DMS79 (cell line): ENCODE data around the gene TCAIM.

Experiments used
- DNase-seq: peaks from one replicate; lab custom pipeline; 2025; lab: John Stamatoyannopoulos, UW

The TCAIM gene

DNA sequence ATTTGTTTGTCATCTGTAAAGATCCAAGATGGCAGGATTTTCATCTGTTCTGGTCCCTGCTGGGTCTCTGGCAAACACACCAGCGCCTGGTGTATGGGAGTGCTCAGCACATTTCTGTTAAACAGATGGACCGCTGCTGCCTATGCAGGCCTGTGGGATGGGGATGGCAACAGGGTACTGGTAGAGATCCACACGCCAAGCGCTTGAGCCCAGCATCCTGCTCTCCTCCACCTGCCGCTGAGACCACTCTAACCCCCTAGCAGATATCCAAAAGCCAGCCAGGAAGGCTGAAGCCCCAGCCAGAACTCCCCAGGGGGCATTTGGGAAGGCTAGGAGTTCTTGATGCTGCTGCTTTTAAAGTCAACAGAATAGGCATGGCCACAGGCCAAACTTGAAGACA, 107.2 kb downstream of the TCAIM start:
- DNase-seq: no peak

DNA sequence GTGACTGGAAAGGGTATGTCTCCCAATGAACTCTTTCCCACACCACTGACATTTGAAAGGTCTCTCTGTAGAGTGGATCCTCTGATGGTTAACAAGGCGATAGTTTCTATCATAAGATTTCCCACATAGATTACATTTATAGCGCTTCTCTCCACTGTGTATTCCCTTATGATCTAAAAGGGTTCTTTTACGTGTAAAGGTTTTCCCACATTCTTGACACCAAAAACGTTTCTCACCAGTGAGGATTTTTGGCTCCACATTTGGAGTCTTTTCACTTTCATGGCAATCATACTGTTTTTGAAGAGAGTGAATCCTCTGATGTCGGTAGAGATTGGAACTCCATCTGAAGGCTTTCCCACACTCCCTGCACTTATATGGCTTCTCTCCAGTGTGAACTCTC, 108.4 kb downstream of the TCAIM start:
- no peak for DNase-seq

GRCh38 chr3:44451441-44451840, 112.9 kb downstream of the TCAIM start:
- DNase-seq: no peak

GRCh38 chr3:44454258-44454657, 115.7 kb downstream of the TCAIM start:
- DNase-seq: no peak

DNA sequence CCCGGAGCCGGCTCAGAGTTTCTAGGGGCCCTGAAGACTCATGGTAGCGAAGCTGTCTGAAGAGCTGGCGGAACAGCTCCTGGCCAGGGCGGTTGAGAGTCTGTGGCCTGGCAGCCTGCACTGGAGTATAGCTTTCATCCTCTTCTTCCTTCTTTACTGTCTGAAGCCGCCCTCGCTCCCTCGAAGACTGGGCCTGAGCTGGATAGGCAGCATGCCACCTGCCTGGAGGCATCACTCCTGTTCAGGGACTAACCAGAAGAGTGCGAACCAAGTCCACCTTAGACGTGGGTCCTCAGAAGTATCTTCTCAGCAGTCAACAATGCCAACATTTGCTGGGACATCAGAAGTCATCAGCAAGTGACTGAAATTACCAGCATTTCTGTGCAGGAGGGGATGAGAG, 116.8 kb downstream of the TCAIM start:
- DNase-seq: no peak
